Smooth muscle cell (in vitro differentiated cells): ENCODE measurements around the gene FAM241A. TPM values are rescaled to one million over a fixed set of nuclear protein-coding genes. Genes with fewer than 3 reads are reported as not detected.
A peak's percentile ranks its signal among the peaks of the same experiment; 100 is the strongest.

Experiments
- DNase-seq: peaks from one replicate; lab custom pipeline; 2025; ENCODE audit not compliant: unreplicated experiment; lab: John Stamatoyannopoulos, UW
- H2AFZ ChIP-seq: fragments of 200-600 bp; sonication (generic); 2 replicates; pipeline ENCODE4 v1.6.0; 2016; ENCODE audit warnings: antibody characterized with exemption, low read depth, mild to moderate bottlenecking
- H3F3A ChIP-seq: fragments of 200-600 bp; sonication (generic); 2 replicates; pipeline ENCODE4 v1.6.0; 2017; ENCODE audit warnings: antibody characterized with exemption, low read depth
- H3K27ac ChIP-seq: fragments of 200-600 bp; sonication (generic); 2 replicates; pipeline ENCODE4 v1.5.1; 2016; ENCODE audit warnings: low read depth, mild to moderate bottlenecking
- H3K27me3 ChIP-seq: fragments of 200-600 bp; sonication (generic); 2 replicates; pipeline ENCODE4 v1.6.1; 2016; ENCODE audit warnings: low read depth, mild to moderate bottlenecking
- H3K36me3 ChIP-seq: fragments of 200-600 bp; sonication (generic); 2 replicates; pipeline ENCODE4 v1.5.1; 2016; ENCODE audit warnings: low read depth
- H3K4me1 ChIP-seq: fragments of 200-600 bp; sonication (generic); 2 replicates; pipeline ENCODE4 v1.5.1; 2016; ENCODE audit warnings: low read depth
- H3K4me2 ChIP-seq: fragments of 200-600 bp; sonication (generic); 2 replicates; pipeline ENCODE4 v1.6.0; 2016; ENCODE audit warnings: mild to moderate bottlenecking
- H3K4me3 ChIP-seq: fragments of 200-600 bp; sonication (generic); 2 replicates; pipeline ENCODE4 v1.5.1; 2016; ENCODE audit warnings: mild to moderate bottlenecking
- H3K79me2 ChIP-seq: fragments of 200-600 bp; sonication (generic); 2 replicates; pipeline ENCODE4 v1.6.0; 2016; ENCODE audit warnings: low read depth, mild to moderate bottlenecking
- H3K9ac ChIP-seq: fragments of 200-600 bp; sonication (generic); 2 replicates; pipeline ENCODE4 v1.6.0; 2016; ENCODE audit warnings: low read depth
- H3K9me3 ChIP-seq: fragments of 200-600 bp; sonication (generic); replicated peaks from 2 replicates; pipeline ENCODE4 v1.5.1; 2016; ENCODE audit warnings: low read depth
- H4K20me1 ChIP-seq: fragments of 200-600 bp; sonication (generic); 2 replicates; pipeline ENCODE4 v1.6.0; 2016; ENCODE audit warnings: low read depth
- CTCF ChIP-seq: fragments of 200-600 bp; sonication (generic); IDR thresholded peaks from 2 replicates; pipeline ENCODE4 v1.5.1; 2017; ENCODE audit warnings: borderline replicate concordance, mild to moderate bottlenecking, antibody characterized with exemption; ENCODE audit not compliant: insufficient read depth, poor library complexity, severe bottlenecking
- WGBS: methylation state at CpG from one replicate; pipeline ENCODE4 v1.1.7; 2016; ENCODE audit warnings: low lambda C conversion rate; 5-methylcytosine and 5-hydroxymethylcytosine counted together
- polyA plus RNA-seq: library from polyadenylated mRNA; unstranded; fragments of >200 nt; fragmentation: Nextera tagmentation; extraction: Ambion mirVana; gene quantifications from 2 replicates; pipeline ENCODE4 v1.2.1, GENCODE V29; 2016
- total RNA-seq: library from RNA; depleted of rRNA; stranded (reverse); fragments of >200 nt; gene quantifications from 2 replicates; pipeline ENCODE4 v1.2.3, GENCODE V29; 2014

The FAM241A gene
- total and polyA plus RNA-seq, 2 experiments from 2014 or later = 0.19 to 0.27 TPM

GRCh38 chr4:112189754-112190153 lies 44.5 kb downstream of the FAM241A start:
- H3K4me2 ChIP-seq = peak overlapping the region; percentile 32
- no peaks in the 10 kb centered on the region for H3F3A ChIP-seq
- no peak overlapping the region for H3K4me3 ChIP-seq
- WGBS = 17% methylated on average over 2 of the region's 2 CpGs
- no peaks in the 10 kb centered on the region for H4K20me1 ChIP-seq
- H2AFZ ChIP-seq = no peak overlapping the region
- no peaks in the 10 kb centered on the region for H3K4me1 ChIP-seq
- no peak overlapping the region for H3K9ac ChIP-seq
- DNase-seq = no peak
- H3K27ac ChIP-seq = no peak overlapping the region
- no peaks in the 10 kb centered on the region for H3K27me3 ChIP-seq
- no peaks in the 10 kb centered on the region for H3K79me2 ChIP-seq
- peak; percentile 26 for TF ChIP-seq CTCF
- no peaks in the 10 kb centered on the region for H3K36me3 ChIP-seq
- no peaks in the 10 kb centered on the region for H3K9me3 ChIP-seq

- no peak for TF ChIP-seq CTCF
- Histone ChIP-seq H3K79me2 (no peaks in the 10 kb centered on the region), H3K9me3 (no peaks in the 10 kb centered on the region), H3K36me3 (no peaks in the 10 kb centered on the region), H3K27ac (no peak overlapping the region), H3K27me3 (no peaks in the 10 kb centered on the region), H3K9ac (no peak overlapping the region), H4K20me1 (no peaks in the 10 kb centered on the region), H3F3A (no peaks in the 10 kb centered on the region), H3K4me1 (no peaks in the 10 kb centered on the region), H3K4me2 (no peak overlapping the region), H3K4me3 (no peak overlapping the region), H2AFZ (no peak overlapping the region)
- WGBS = 86% methylated on average over 8 of the region's 8 CpGs
- DNase-seq = no peak
Measured at GRCh38 chr4:112190684-112191083, 45.4 kb downstream of the FAM241A start.

- no peak for DNase-seq
- WGBS = 54% methylated on average over 1 of the region's 1 CpG
- H4K20me1 ChIP-seq = no peaks in the 10 kb centered on the region
Measured at GRCh38 chr4:112196461-112196860, 51.2 kb downstream of the FAM241A start.

More at GRCh38 chr4:112196461-112196860, 51.2 kb downstream of the FAM241A start:
- Histone ChIP-seq H3K27ac (no peak overlapping the region), H2AFZ (no peak overlapping the region), H3K9me3 (no peaks in the 10 kb centered on the region), H3K4me3 (no peak overlapping the region), H3K4me1 (no peaks in the 10 kb centered on the region), H3F3A (no peaks in the 10 kb centered on the region), H3K27me3 (no peaks in the 10 kb centered on the region), H3K4me2 (no peak overlapping the region), H3K9ac (no peak overlapping the region), H3K79me2 (no peaks in the 10 kb centered on the region), H3K36me3 (no peaks in the 10 kb centered on the region)
- TF ChIP-seq CTCF = no peak
